ENCODE measurements around the gene KLC4.
"Not testable (repeated sequence)": the region's sequence is repeated elsewhere in the genome, so short reads cannot be mapped to it uniquely, and the experiment has no call there.

KLC4 gene

DNA sequence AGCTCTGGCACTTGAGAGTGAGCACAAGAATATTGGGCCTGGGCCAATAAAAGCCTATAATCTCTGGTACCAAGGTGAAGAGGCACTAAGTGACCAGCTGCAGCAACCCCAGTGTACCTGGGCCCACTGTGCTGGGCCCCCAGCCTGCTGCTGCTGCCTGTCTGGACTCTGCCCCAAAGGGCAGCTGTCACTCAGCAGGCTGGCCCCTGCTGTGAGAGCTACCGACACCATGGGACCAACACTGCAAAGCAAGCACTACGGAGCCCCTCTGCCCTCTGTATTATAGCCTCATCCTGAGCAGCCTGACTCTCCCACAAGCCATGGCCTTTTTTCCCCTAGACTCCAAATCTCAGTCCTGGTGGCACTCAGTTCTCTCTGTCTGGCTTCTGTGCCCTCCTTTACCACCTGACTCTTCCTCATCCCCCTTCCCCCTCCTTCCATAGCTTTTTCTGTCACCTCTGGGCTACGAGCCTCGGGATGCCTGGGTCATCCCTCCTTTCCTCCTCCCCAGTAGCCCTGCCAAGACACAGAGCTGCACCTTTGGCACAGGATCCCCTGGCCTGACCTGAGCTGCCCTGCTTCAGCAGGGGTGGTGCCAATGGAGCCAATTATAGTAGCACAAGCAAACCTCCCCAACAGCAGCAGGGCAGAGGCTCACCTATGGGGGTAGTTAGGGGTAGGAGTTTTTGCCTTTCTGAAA, 23.8 kb upstream of the KLC4 start:
- DNase-seq (ENCODE audit: low read depth in 2 of 2, low spot score in 1 of 2), result no peak

DNA sequence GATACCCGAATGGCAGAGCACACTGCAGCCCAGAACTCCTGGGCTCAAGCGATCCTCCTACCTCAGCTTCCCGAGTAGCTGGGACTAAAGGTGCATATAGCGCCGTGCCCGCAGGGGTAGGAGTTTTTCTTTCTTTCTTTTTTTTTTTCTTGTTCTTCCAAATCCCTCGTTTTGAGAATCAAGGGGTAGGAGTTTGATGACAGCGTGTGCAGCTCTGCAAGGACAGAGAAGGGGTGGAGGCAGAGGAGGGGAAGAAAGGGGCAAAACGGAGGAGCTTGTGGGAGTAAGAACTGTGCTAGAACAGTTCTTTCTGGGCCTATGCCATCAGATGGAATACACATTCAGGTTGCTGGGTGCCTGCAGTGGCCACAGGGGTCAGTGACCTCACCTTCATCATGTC, 22.7 kb upstream of the KLC4 start:
- no peak for DNase-seq (ENCODE audit: low read depth in 2 of 2, low spot score in 1 of 2)

DNA sequence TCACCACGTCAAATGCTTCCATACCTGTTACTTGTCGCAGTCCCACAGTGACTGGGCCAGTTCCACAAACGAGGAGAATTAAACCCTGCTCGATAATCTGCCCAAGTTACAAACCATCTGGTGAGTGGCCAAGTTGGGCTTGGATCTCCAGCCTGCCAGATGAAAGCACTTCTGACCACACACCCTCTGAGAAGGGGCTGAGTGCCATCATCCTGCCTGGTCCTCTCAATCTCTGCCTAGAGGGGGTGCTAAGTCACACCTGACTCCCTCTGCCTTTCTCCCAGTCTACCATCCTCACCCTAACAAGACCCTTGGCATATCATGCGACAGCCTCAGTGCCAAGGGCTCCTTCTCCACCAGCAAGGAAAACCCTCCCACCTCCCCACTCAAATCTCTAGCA, 22.2 kb upstream of the KLC4 start:
- DNase-seq (ENCODE audit: low read depth in 2 of 2, low spot score in 1 of 2), result no peak

DNA sequence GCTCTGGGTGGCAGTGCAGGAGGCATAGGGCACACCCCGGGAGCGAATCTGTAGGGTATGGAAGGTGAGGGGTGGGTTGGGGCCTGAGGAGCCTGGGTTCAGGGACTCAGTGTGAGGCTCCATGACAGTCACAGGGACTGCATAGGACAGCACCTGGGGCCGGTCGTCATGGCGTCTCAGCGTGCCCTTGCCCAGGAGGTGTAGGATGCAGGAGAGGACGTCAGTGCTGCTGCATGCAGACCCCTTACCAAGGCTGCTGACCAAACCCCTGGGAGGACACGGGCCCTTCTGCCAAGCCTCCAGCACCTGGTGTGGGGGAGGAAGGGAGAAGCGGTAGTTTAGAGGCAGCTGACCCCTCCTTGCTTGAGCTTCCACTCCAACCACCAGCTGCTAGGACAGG, 21.7 kb upstream of the KLC4 start:
- DNase-seq (ENCODE audit: low read depth in 2 of 2, low spot score in 1 of 2), result no peak

- no peak for DNase-seq (ENCODE audit: low read depth in 2 of 2, low spot score in 1 of 2)
These were observed 20.7 kb upstream of the KLC4 start for GRCh38 chr6:43038727-43039126.

GRCh38 chr6:43040542-43041257, 18.7 kb upstream of the KLC4 start:
- no peak for DNase-seq (ENCODE audit: low read depth in 2 of 2, low spot score in 1 of 2)

DNA sequence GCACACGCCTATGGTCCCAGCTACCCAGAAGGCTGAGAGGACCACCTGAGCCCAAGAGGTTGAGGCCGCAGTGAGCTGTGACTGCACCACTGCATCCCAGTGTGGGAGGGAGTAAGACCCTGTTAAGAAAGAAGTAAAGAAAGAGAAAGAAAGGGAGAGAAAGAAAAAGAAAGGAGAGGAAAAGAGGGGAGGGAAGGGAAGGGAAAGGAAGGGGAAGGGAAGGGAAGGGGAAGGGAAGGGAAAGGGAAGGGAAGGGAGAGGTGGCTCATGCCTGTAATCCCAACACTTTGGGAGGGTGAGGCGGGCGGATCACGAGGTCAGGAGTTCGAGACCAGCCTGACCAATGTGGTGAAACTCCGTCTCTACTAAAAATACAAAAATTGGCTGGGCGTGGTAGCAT, 18.0 kb upstream of the KLC4 start:
- DNase-seq (ENCODE audit: low read depth in 2 of 2, low spot score in 1 of 2), result not testable (repeated sequence)

GRCh38 chr6:43043310-43043709, 16.1 kb upstream of the KLC4 start:
- no peak for DNase-seq (ENCODE audit: low read depth in 2 of 2, low spot score in 1 of 2)

GRCh38 chr6:43045371-43045930, 14.0 kb upstream of the KLC4 start:
- DNase-seq (ENCODE audit: low read depth in 2 of 2, low spot score in 1 of 2), result no peak

DNA sequence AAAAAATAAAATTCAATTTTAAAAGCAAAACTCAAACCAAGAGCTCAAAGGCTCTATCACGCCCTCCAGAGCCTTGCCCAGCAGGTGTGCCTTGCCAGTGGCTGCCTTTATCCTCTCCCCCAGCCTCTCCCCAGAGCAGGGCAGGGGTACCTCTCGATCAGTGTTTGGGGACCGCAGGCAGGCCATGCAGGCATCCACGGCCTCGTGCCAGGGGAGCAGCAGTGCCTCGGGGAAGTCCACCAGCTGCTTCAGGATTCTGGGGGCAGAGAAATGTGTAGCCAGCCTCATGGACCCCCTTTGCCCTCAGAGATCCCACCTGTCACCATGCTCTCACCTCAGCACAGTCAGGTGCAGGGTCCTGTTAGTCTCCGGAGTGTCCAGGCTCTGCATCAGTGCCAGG, 11.4 kb upstream of the KLC4 start:
- no peak for DNase-seq (ENCODE audit: low read depth in 2 of 2, low spot score in 1 of 2)

- no peak for DNase-seq (ENCODE audit: low read depth in 2 of 2, low spot score in 1 of 2)
These were observed 8.4 kb upstream of the KLC4 start for GRCh38 chr6:43050981-43051380.

DNA sequence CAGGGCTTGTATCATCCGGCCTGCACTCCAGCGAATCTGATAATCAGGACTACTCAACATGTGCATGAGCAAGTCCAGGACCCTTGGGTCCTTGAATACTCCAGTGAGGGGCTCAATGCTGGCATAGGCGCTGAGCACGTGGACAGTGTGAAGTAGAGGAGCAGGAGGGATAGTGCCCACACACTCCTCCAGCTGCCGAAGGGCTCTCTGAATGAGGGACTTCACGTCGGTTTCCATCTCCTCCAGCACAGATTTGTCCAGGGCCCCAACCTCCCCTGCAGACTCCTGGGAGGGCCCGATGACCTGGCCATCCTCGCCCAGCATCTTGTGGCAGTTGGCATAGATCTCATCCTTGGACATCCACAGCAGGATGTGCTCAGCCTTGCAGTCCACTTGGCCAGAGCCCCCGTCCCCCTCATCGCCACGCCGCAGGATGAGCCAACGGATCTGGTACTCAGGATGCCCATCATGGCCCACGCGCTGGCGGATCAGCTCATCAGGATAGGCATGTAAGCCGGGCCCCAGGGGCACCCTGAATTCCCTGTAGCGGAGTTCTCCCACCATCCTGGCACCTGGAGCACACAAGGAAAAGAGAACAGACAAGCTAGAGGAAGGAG, 7.1 kb upstream of the KLC4 start:
- DNase-seq (ENCODE audit: low read depth in 2 of 2, low spot score in 1 of 2), result no peak

DNA sequence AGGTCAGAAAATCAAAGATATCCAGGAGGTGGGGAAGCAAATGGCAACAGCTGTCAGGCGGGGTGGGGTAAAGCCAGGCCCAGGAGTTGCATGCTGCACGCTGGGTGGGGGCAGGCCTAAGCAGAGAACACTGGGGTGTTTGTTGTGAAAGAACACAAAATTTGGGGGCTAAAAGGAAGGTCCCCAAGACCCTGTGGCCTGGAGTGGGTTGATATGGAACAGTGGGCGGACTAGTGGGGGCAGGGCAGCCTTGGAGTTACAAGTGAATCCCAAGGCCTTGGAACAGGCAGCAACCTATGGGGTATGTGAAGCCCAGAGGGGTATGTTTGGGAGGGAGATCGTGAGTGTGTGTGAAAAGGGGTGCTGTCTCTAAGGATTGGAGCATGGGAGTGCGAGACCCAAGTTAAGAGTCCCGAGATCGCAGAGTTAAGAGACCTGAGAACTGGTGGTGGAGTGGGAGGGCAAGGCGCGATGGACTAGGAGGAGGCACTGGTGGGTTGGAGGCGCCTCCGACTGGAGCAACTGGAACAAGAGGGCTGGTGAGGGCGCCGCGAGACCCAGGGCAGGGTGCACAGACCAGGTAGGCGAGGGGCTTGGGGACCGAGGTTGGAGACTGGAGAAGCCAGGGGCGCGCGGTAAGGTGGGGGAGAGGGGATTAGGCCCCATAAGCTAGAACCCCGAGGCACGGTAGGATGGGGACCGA, 6.4 kb upstream of the KLC4 start:
- no peak for DNase-seq (ENCODE audit: low read depth in 2 of 2, low spot score in 1 of 2)

DNA sequence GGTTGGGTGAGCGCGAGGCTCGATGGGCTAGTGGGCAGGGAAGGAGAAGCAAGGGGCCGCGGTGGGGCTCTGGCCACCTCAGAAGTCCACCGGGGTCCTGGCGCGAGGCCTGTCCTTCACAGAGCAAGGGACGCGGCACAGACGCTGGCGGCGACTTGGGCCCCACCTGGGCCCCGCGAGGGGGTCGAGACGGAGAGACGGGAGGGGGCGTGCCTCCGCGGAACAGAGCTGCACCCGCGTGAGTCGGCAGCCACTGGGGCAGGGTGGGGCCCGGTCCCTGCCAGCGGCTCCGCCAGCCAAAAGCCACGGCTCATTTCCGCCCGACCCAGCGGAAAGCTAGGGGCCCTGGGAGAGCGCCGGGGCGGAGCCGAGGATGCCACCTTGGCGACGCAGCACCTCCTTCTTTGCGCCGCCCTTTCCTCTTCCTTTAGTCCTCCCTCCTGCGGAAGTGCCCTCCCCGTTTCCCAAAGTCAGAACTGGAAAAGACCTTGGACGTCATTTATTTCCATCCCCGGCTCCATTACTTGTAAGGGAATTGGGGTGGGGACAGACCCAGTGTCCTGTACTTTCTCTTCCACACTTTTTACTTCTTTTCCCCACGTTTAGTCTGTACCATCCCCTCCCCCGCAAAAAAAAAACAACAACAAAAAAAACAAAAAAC, 5.8 kb upstream of the KLC4 start, which contains the start of gene CUL7:
CUL7 (minus strand) TSS at position 307 of the 661 bp plus-strand sequence. CDS start 1,063 bp downstream, outside the sequence.
- DNase-seq (ENCODE audit: low read depth in 2 of 2, low spot score in 1 of 2), result peak; percentile 67 to 76

- DNase-seq (ENCODE audit: low read depth in 2 of 2, low spot score in 1 of 2), result no peak
These were observed 5.1 kb upstream of the KLC4 start for GRCh38 chr6:43054206-43054943.

GRCh38 chr6:43055966-43056365, 3.5 kb upstream of the KLC4 start:
- DNase-seq (ENCODE audit: low read depth in 2 of 2, low spot score in 1 of 2), result no peak

DNA sequence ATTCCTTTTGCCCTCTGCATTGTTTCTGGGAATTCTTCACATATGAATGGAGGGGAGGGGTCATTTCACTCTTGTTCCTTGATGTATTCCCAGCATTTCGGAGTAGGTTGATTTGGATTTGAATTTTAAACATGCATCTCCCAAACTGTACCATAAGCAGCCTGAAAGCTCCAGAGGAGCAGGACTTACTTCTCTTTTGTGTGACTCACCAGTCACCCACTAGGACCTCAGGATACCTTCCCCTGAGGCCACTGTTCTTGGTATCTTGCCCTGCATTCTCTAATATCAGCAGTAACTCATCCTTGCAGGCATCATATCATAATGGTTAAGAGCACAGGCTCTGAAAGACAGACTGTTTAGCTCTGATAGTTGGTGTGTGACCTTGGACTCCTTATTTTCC, 900 bp upstream of the KLC4 start:
- no peak for DNase-seq (ENCODE audit: low read depth in 2 of 2, low spot score in 1 of 2)

GRCh38 chr6:43060034-43060754, 763 bp downstream of the KLC4 start:
- DNase-seq (ENCODE audit: low read depth in 2 of 2, low spot score in 1 of 2), result no peak
